Fibroblast of peridontal ligament (primary cell): ENCODE measurements around the gene EPB41L3.
"Not testable (repeated sequence)": the region's sequence is repeated elsewhere in the genome, so short reads cannot be mapped to it uniquely, and the experiment has no call there.

Experiments
- DNase-seq: peaks from one replicate; pipeline ENCODE4 v3.0.0-alpha.2; 2010; ENCODE audit errors: extremely low read depth

EPB41L3 gene

GRCh38 chr18:5496305-5496704 lies 47.5 kb downstream of the EPB41L3 start:
- no peak for DNase-seq

- DNase-seq: no peak
Observed at GRCh38 chr18:5490753-5491480, 52.9 kb downstream of the EPB41L3 start.

GRCh38 chr18:5488844-5489243 lies 55.0 kb downstream of the EPB41L3 start:
- DNase-seq: no peak

GRCh38 chr18:5488044-5488443 lies 55.8 kb downstream of the EPB41L3 start:
- not testable (repeated sequence) for DNase-seq

- DNase-seq: no peak
Observed at GRCh38 chr18:5484526-5484925, 59.3 kb downstream of the EPB41L3 start.

GRCh38 chr18:5481621-5482020 lies 62.2 kb downstream of the EPB41L3 start:
- DNase-seq: no peak

GRCh38 chr18:5478261-5478660 lies 65.5 kb downstream of the EPB41L3 start:
- DNase-seq: no peak

- DNase-seq: no peak
Observed at GRCh38 chr18:5476961-5477800, 66.6 kb downstream of the EPB41L3 start.

GRCh38 chr18:5475267-5475666 lies 68.5 kb downstream of the EPB41L3 start:
- no peak for DNase-seq

- DNase-seq: no peak
Observed at GRCh38 chr18:5469340-5469739, 74.5 kb downstream of the EPB41L3 start.

GRCh38 chr18:5468394-5468793 lies 75.4 kb downstream of the EPB41L3 start:
- DNase-seq: no peak

- DNase-seq: no peak
Observed at GRCh38 chr18:5467671-5468070, 76.1 kb downstream of the EPB41L3 start.

- DNase-seq: no peak
Observed at GRCh38 chr18:5466256-5466655, 77.5 kb downstream of the EPB41L3 start.

GRCh38 chr18:5464251-5464650 lies 79.5 kb downstream of the EPB41L3 start:
- DNase-seq: no peak

GRCh38 chr18:5463831-5464230 lies 80.0 kb downstream of the EPB41L3 start:
- DNase-seq: no peak

GRCh38 chr18:5463390-5463789 lies 80.4 kb downstream of the EPB41L3 start:
- DNase-seq: peak; percentile 66

- no peak for DNase-seq
Observed at GRCh38 chr18:5462227-5462626, 81.6 kb downstream of the EPB41L3 start.

- DNase-seq: no peak
Observed at GRCh38 chr18:5461041-5461440, 82.8 kb downstream of the EPB41L3 start.

- DNase-seq: no peak
Observed at GRCh38 chr18:5457462-5457957, 86.3 kb downstream of the EPB41L3 start.

- peak; percentile 56 for DNase-seq
Observed at GRCh38 chr18:5456577-5457461, 87.0 kb downstream of the EPB41L3 start.

GRCh38 chr18:5455674-5456073 lies 88.1 kb downstream of the EPB41L3 start:
- no peak for DNase-seq

- DNase-seq: peak; percentile 7
Observed at GRCh38 chr18:5452943-5453443, 90.8 kb downstream of the EPB41L3 start.
